WTC11 (cell line): Measurements from ENCODE around the gene CCDC68. TPM values are rescaled to one million over a fixed set of nuclear protein-coding genes. Genes with fewer than 3 reads are reported as not detected.

Experiments used
- ATAC-seq: fragments of 200-7000 bp; cut with Tn5 transposase; 2 replicates; pipeline ENCODE4 v1.10.0; 2021; ENCODE audit warnings: mild to moderate bottlenecking, moderate library complexity
- CTCF ChIA-PET: fragments of 300-600 bp; sonication (Branson Sonifier 250); formaldehyde crosslinking; loops from one replicate; lab custom pipeline; 2021; ENCODE audit warnings: antibody characterized with exemption; lab: Charles Lee
- POLR2A ChIA-PET: fragments of 350-600 bp; sonication (Branson Sonifier 250); formaldehyde crosslinking; loops from one replicate; lab custom pipeline; 2021; ENCODE audit warnings: antibody characterized with exemption; lab: Charles Lee
- DNase-seq: peaks from one replicate; pipeline ENCODE4 v3.0.0; 2021; ENCODE audit warnings: low spot score
- H3K27ac Mint-ChIP-seq: 2 replicates; pipeline ENCODE4 v1.8.0; 2021; ENCODE audit warnings: mixed read lengths
- H3K27me3 Mint-ChIP-seq: 2 replicates; pipeline ENCODE4 v1.8.0; 2021; ENCODE audit warnings: low read depth, mild to moderate bottlenecking, moderate library complexity, mixed read lengths
- H3K36me3 Mint-ChIP-seq: 2 replicates; pipeline ENCODE4 v1.8.0; 2021; ENCODE audit warnings: mixed read lengths
- H3K4me1 Mint-ChIP-seq: 2 replicates; pipeline ENCODE4 v1.8.0; 2022; ENCODE audit warnings: mixed read lengths
- H3K4me3 Mint-ChIP-seq: 2 replicates; pipeline ENCODE4 v1.8.0; 2021; ENCODE audit warnings: mild to moderate bottlenecking, moderate library complexity, mixed read lengths
- H3K9me3 Mint-ChIP-seq: 2 replicates; pipeline ENCODE4 v1.8.0; 2021; ENCODE audit warnings: mixed read lengths
- EMX1 ChIP-seq: fragments of 250-450 bp; sonication (Bioruptor Pico); IDR thresholded peaks from 2 replicates; pipeline ENCODE4 v1.8.0; 2021; ENCODE audit warnings: mild to moderate bottlenecking
- HMGA2 ChIP-seq: fragments of 250-450 bp; sonication (Bioruptor Pico); IDR thresholded peaks from 2 replicates; pipeline ENCODE4 v1.4.0; 2021; ENCODE audit warnings: mild to moderate bottlenecking, moderate library complexity
- NFATC4 ChIP-seq: fragments of 250-450 bp; sonication (Bioruptor Pico); IDR thresholded peaks from 2 replicates; pipeline ENCODE4 v1.9.0; 2021; ENCODE audit warnings: mild to moderate bottlenecking
- NFE2L1 ChIP-seq: sonication (generic); formaldehyde crosslinking; IDR thresholded peaks from 2 replicates; pipeline ENCODE4 v1.8.1; 2023; ENCODE audit warnings: missing genetic modification reagents
- NR2C2 ChIP-seq: sonication (generic); formaldehyde crosslinking; IDR thresholded peaks from 2 replicates; pipeline ENCODE4 v1.8.0; 2022; ENCODE audit warnings: mild to moderate bottlenecking, missing genetic modification reagents
- ZBTB21 ChIP-seq: sonication (generic); formaldehyde crosslinking; IDR thresholded peaks from 2 replicates; pipeline ENCODE4 v1.8.1; 2023; ENCODE audit warnings: mild to moderate bottlenecking, missing genetic modification reagents, borderline replicate concordance
- ZNF232 ChIP-seq: sonication (generic); formaldehyde crosslinking; IDR thresholded peaks from 2 replicates; pipeline ENCODE4 v1.8.0; 2022; ENCODE audit warnings: mild to moderate bottlenecking, missing genetic modification reagents
- total RNA-seq: library from RNA; stranded (reverse); gene quantifications from 3 replicates; pipeline ENCODE4 v1.2.3, GENCODE V29; 2021
- TF ChIP-seq, protein P1 (sequence below): fragments of 250-450 bp; sonication (Bioruptor Pico); conservative IDR thresholded peaks from 2 replicates; pipeline ENCODE4 v1.9.0; 2021; ENCODE audit warnings: mild to moderate bottlenecking
- TF ChIP-seq, protein P2 (sequence below): sonication (generic); formaldehyde crosslinking; IDR thresholded peaks from 2 replicates; pipeline ENCODE4 v1.8.1; 2022; ENCODE audit warnings: low read depth, missing genetic modification reagents, borderline replicate concordance
- TF ChIP-seq, protein P3 (sequence below): sonication (generic); formaldehyde crosslinking; IDR thresholded peaks from 2 replicates; pipeline ENCODE4 v1.8.1; 2022; ENCODE audit warnings: mild to moderate bottlenecking, missing genetic modification reagents, moderate library complexity, borderline replicate concordance
- TF ChIP-seq, protein P4 (sequence below): sonication (generic); formaldehyde crosslinking; IDR thresholded peaks from 2 replicates; pipeline ENCODE4 v1.8.1; 2023; ENCODE audit warnings: mild to moderate bottlenecking, missing genetic modification reagents
- TF ChIP-seq, protein P5 (sequence below): sonication (generic); formaldehyde crosslinking; IDR thresholded peaks from 2 replicates; pipeline ENCODE4 v1.8.0; 2022; ENCODE audit warnings: mild to moderate bottlenecking, missing genetic modification reagents
- TF ChIP-seq, protein P6 (sequence below): sonication (generic); formaldehyde crosslinking; IDR thresholded peaks from 2 replicates; pipeline ENCODE4 v1.8.0; 2023; ENCODE audit warnings: mild to moderate bottlenecking, missing genetic modification reagents
- TF ChIP-seq, protein P7 (sequence below): fragments of 250-450 bp; sonication (Bioruptor Pico); IDR thresholded peaks from 2 replicates; pipeline ENCODE4 v1.9.0; 2021; ENCODE audit warnings: mild to moderate bottlenecking
- TF ChIP-seq, protein P8 (sequence below): sonication (generic); formaldehyde crosslinking; IDR thresholded peaks from 2 replicates; pipeline ENCODE4 v1.8.0; 2023; ENCODE audit warnings: missing genetic modification reagents

CCDC68 gene
- total RNA-seq, 1 experiment from 2014 or later, result 0.92 TPM

DNA sequence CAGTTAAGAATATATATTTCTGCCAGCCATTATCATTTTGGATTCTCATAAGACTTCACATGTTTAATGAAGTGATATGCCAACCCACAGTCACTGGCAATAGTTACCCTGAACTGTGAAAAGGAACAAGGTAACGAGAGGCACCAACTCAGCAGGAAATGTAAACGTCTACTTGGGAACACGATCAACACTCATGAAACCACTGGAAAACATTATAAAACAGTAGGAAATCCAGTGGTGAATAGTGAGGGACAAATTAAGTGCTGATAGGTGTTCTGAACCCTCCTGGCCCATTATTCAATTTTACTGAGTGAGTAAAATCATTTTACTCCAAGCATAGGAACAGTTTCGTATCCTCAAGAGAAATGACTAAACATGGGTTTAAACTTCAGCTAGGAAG is 17.1 kb downstream of the CCDC68 start (continued):
- TF ChIP-seq ZNF232 (CRISPR knock-in tag), result no peak

DNA sequence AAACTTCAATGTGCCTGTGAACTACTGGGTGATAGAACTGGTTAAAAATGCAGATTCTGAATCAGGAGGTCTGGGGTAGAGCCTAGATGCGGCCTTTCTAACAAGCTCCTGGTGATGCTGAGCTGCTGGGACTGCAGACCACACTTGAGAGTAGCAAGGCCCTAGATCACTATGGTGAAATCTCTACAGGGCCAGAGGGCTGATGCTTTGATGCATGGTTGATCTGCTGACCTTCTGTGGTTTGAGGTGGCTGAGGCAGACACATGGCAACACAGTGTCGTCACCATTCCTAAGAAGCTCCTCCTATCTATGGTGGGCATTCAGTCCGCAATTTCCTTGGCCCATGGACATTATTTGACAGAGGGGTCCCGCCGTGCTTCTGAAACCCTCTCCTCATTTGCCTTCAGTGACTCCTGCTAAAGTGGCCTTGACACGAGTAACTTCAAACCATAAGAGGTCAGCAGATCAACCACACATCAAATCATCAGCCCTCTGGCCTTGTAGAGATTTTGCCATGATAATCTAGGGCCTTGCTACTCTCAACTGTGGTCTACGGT is 19.8 kb downstream of the CCDC68 start:
- CTCF ChIA-PET, result no interaction called here
- no peaks in the 10 kb centered on the region for H3K4me1 Mint-ChIP-seq
- H3K36me3 Mint-ChIP-seq, result no peaks in the 10 kb centered on the region
- H3K4me3 Mint-ChIP-seq, result no peak overlapping the region
- H3K9me3 Mint-ChIP-seq, result no peaks in the 10 kb centered on the region
- no peaks in the 10 kb centered on the region for H3K27me3 Mint-ChIP-seq
- no peak overlapping the region for H3K27ac Mint-ChIP-seq
- TF ChIP-seq, protein P1, sequence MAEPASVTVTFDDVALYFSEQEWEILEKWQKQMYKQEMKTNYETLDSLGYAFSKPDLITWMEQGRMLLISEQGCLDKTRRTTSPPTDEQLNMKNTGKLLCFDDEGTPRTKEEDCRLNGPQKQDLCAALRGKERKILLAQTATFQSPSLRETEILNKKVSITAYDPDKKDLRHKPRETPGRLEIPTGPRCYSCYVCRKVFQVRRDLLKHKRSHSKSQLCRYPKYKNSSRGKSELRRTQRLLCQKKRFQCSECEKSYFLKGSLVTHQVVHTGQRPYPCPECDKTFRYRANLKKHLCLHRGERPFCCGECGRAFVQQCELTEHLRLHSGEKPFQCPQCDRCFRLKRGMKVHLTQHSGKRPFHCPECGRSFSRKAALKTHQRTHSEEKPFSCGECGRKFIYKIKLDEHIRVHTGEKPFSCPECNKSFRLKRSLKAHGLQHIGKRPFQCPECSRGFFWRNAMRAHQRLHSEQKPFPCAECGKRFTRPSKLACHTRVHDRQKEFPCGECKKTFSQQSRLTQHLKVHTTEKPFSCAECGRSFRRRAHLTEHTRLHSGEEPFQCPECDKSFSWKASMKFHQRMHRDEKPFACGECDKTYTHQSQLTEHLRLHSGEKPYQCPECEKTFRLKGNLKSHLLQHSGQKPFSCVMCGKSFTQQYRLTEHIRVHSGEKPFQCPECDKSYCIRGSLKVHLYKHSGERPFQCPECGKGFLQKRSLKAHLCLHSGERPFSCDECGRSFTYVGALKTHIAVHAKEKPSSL (CRISPR knock-in tag), result no peak
- no peak for TF ChIP-seq NR2C2
- TF ChIP-seq, protein P2, sequence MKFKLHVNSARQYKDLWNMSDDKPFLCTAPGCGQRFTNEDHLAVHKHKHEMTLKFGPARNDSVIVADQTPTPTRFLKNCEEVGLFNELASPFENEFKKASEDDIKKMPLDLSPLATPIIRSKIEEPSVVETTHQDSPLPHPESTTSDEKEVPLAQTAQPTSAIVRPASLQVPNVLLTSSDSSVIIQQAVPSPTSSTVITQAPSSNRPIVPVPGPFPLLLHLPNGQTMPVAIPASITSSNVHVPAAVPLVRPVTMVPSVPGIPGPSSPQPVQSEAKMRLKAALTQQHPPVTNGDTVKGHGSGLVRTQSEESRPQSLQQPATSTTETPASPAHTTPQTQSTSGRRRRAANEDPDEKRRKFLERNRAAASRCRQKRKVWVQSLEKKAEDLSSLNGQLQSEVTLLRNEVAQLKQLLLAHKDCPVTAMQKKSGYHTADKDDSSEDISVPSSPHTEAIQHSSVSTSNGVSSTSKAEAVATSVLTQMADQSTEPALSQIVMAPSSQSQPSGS, result no peak
- no peak for TF ChIP-seq EMX1 (CRISPR knock-in tag)
- TF ChIP-seq, protein P3, sequence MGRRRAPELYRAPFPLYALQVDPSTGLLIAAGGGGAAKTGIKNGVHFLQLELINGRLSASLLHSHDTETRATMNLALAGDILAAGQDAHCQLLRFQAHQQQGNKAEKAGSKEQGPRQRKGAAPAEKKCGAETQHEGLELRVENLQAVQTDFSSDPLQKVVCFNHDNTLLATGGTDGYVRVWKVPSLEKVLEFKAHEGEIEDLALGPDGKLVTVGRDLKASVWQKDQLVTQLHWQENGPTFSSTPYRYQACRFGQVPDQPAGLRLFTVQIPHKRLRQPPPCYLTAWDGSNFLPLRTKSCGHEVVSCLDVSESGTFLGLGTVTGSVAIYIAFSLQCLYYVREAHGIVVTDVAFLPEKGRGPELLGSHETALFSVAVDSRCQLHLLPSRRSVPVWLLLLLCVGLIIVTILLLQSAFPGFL (CRISPR knock-in tag), result no peak
- TF ChIP-seq, protein P4, sequence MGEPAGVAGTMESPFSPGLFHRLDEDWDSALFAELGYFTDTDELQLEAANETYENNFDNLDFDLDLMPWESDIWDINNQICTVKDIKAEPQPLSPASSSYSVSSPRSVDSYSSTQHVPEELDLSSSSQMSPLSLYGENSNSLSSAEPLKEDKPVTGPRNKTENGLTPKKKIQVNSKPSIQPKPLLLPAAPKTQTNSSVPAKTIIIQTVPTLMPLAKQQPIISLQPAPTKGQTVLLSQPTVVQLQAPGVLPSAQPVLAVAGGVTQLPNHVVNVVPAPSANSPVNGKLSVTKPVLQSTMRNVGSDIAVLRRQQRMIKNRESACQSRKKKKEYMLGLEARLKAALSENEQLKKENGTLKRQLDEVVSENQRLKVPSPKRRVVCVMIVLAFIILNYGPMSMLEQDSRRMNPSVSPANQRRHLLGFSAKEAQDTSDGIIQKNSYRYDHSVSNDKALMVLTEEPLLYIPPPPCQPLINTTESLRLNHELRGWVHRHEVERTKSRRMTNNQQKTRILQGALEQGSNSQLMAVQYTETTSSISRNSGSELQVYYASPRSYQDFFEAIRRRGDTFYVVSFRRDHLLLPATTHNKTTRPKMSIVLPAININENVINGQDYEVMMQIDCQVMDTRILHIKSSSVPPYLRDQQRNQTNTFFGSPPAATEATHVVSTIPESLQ (CRISPR knock-in tag), result no peak
- TF ChIP-seq, protein P5, sequence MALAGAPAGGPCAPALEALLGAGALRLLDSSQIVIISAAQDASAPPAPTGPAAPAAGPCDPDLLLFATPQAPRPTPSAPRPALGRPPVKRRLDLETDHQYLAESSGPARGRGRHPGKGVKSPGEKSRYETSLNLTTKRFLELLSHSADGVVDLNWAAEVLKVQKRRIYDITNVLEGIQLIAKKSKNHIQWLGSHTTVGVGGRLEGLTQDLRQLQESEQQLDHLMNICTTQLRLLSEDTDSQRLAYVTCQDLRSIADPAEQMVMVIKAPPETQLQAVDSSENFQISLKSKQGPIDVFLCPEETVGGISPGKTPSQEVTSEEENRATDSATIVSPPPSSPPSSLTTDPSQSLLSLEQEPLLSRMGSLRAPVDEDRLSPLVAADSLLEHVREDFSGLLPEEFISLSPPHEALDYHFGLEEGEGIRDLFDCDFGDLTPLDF (CRISPR knock-in tag), result no peak
- no peak for TF ChIP-seq NFE2L1 (CRISPR knock-in tag)
- TF ChIP-seq ZBTB21 (CRISPR knock-in tag), result no peak
- TF ChIP-seq HMGA2 (CRISPR knock-in tag), result no peak
- TF ChIP-seq, protein P6, sequence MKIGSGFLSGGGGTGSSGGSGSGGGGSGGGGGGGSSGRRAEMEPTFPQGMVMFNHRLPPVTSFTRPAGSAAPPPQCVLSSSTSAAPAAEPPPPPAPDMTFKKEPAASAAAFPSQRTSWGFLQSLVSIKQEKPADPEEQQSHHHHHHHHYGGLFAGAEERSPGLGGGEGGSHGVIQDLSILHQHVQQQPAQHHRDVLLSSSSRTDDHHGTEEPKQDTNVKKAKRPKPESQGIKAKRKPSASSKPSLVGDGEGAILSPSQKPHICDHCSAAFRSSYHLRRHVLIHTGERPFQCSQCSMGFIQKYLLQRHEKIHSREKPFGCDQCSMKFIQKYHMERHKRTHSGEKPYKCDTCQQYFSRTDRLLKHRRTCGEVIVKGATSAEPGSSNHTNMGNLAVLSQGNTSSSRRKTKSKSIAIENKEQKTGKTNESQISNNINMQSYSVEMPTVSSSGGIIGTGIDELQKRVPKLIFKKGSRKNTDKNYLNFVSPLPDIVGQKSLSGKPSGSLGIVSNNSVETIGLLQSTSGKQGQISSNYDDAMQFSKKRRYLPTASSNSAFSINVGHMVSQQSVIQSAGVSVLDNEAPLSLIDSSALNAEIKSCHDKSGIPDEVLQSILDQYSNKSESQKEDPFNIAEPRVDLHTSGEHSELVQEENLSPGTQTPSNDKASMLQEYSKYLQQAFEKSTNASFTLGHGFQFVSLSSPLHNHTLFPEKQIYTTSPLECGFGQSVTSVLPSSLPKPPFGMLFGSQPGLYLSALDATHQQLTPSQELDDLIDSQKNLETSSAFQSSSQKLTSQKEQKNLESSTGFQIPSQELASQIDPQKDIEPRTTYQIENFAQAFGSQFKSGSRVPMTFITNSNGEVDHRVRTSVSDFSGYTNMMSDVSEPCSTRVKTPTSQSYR (CRISPR knock-in tag), result no peak
- TF ChIP-seq NFATC4 (CRISPR knock-in tag), result no peak
- TF ChIP-seq, protein P7, sequence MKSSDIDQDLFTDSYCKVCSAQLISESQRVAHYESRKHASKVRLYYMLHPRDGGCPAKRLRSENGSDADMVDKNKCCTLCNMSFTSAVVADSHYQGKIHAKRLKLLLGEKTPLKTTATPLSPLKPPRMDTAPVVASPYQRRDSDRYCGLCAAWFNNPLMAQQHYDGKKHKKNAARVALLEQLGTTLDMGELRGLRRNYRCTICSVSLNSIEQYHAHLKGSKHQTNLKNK, result no peak
- TF ChIP-seq, protein P8, sequence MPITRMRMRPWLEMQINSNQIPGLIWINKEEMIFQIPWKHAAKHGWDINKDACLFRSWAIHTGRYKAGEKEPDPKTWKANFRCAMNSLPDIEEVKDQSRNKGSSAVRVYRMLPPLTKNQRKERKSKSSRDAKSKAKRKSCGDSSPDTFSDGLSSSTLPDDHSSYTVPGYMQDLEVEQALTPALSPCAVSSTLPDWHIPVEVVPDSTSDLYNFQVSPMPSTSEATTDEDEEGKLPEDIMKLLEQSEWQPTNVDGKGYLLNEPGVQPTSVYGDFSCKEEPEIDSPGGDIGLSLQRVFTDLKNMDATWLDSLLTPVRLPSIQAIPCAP, result no peak
- DNase-seq (no peak), ATAC-seq (no peak)
- POLR2A ChIA-PET, result interaction anchor here (0.6 kb wide), 1 partner anchor 16 kb away, joined by 3 read pairs; no protein-coding TSS in a partner anchor
